HepG2 (cell line): ENCODE data around the gene STAT5A. TPM values are rescaled to one million over a fixed set of nuclear protein-coding genes. Genes with fewer than 3 reads are reported as not detected.

Source experiments
- AKAP8 ChIP-seq: sonication (generic); formaldehyde crosslinking; IDR thresholded peaks from 2 replicates; pipeline ENCODE4 v1.5.1; 2020; ENCODE audit warnings: mild to moderate bottlenecking, missing genetic modification reagents
- ARNTL ChIP-seq: sonication (generic); formaldehyde crosslinking; IDR thresholded peaks from 2 replicates; pipeline ENCODE4 v1.4.0; 2020; ENCODE audit warnings: mild to moderate bottlenecking, missing genetic modification reagents
- ETV6 ChIP-seq: sonication (generic); formaldehyde crosslinking; conservative IDR thresholded peaks from 2 replicates; pipeline ENCODE4 v1.4.0; 2020; ENCODE audit warnings: missing genetic modification reagents
- FOXA3 ChIP-seq: IDR thresholded peaks from 2 replicates; pipeline ENCODE4 v1.6.1; 2016; ENCODE audit warnings: missing genetic modification reagents, missing compliant biosample characterization
- FOXJ3 ChIP-seq: sonication (generic); formaldehyde crosslinking; IDR thresholded peaks from 2 replicates; pipeline ENCODE4 v1.4.0; 2020; ENCODE audit warnings: missing genetic modification reagents, mild to moderate bottlenecking, borderline replicate concordance
- KLF15 ChIP-seq: sonication (generic); formaldehyde crosslinking; IDR thresholded peaks from 2 replicates; pipeline ENCODE4 v1.8.1; 2023; ENCODE audit warnings: borderline replicate concordance, mild to moderate bottlenecking, inconsistent platforms, missing genetic modification reagents, mixed read lengths
- MBNL3 ChIP-seq: fragments of 250-450 bp; sonication (Bioruptor Pico); conservative IDR thresholded peaks from 2 replicates; pipeline ENCODE4 v1.8.0; 2022; ENCODE audit warnings: mild to moderate bottlenecking, inconsistent platforms
- NONO ChIP-seq, 2 experiments: fragments of 450-650 bp in 1 of 2; sonication (generic) in 1 of 2; formaldehyde crosslinking in 1 of 2; IDR thresholded peaks in 1 of 2; conservative IDR thresholded peaks in 1 of 2; 2 replicates each; pipeline versions ENCODE4 v1.6.1 to v1.8.0; 2017 to 2022; ENCODE audit warnings: mild to moderate bottlenecking in 1 of 2, missing genetic modification reagents in 1 of 2, moderate library complexity in 1 of 2
- RORA ChIP-seq: sonication (generic); formaldehyde crosslinking; IDR thresholded peaks from 2 replicates; pipeline ENCODE4 v1.5.0; 2020; ENCODE audit warnings: mild to moderate bottlenecking, missing genetic modification reagents, moderate library complexity
- SSRP1 ChIP-seq: IDR thresholded peaks from 2 replicates; pipeline ENCODE4 v1.6.1; 2016; ENCODE audit warnings: control low read depth
- TSC22D2 ChIP-seq: sonication (generic); formaldehyde crosslinking; IDR thresholded peaks from 2 replicates; pipeline ENCODE4 v1.5.1; 2020; ENCODE audit warnings: missing genetic modification reagents, mild to moderate bottlenecking, borderline replicate concordance
- ZBTB20 ChIP-seq: sonication (generic); formaldehyde crosslinking; IDR thresholded peaks from 2 replicates; pipeline ENCODE4 v1.8.1; 2023; ENCODE audit warnings: missing genetic modification reagents, low read depth, mild to moderate bottlenecking, borderline replicate concordance
- ZNF124 ChIP-seq: sonication (generic); formaldehyde crosslinking; IDR thresholded peaks from 2 replicates; pipeline ENCODE4 v1.4.0; 2020; ENCODE audit warnings: missing genetic modification reagents
- ZNF468 ChIP-seq: sonication (generic); formaldehyde crosslinking; IDR thresholded peaks from 2 replicates; pipeline ENCODE4 v1.8.0; 2022; ENCODE audit warnings: mild to moderate bottlenecking, moderate library complexity, missing genetic modification reagents
- ZNF547 ChIP-seq: sonication (generic); formaldehyde crosslinking; IDR thresholded peaks from 2 replicates; pipeline ENCODE4 v1.5.1; 2020; ENCODE audit warnings: mild to moderate bottlenecking, missing genetic modification reagents
- ZNF605 ChIP-seq: sonication (generic); formaldehyde crosslinking; IDR thresholded peaks from 2 replicates; pipeline ENCODE4 v1.8.0; 2022; ENCODE audit warnings: mild to moderate bottlenecking, missing genetic modification reagents
- ZNF781 ChIP-seq: sonication (generic); formaldehyde crosslinking; IDR thresholded peaks from 2 replicates; pipeline ENCODE4 v1.5.1; 2020; ENCODE audit warnings: borderline replicate concordance, mild to moderate bottlenecking, missing genetic modification reagents; ENCODE audit errors: not compliant biosample characterization
- polyA plus RNA-seq, 8 experiments: library from polyadenylated mRNA; depleted of rRNA in 3 of 8; stranded (reverse) in 7 of 8; unstranded in 1 of 8; fragments of >200 nt; fragmentation: Illumina TruSeq in 4 of 8; extraction: Trizol in 4 of 8; gene quantifications; 2 replicates each; pipeline versions ENCODE4 v1.2.1 to v1.2.3, GENCODE V29; 2011 to 2016; ENCODE audit warnings: low read depth in 4 of 8, missing spikeins in 1 of 8, mixed read lengths in 1 of 8; ENCODE audit not compliant: insufficient read depth in 1 of 8
- total RNA-seq, 5 experiments: library from RNA; depleted of rRNA; stranded (reverse); fragments of >200 nt; fragmentation: Illumina TruSeq; extraction: Trizol; gene quantifications; 2 replicates each; pipeline ENCODE4 v1.2.3, GENCODE V29; 2016; ENCODE audit warnings: low read depth in 1 of 5
- TF ChIP-seq, protein P1 (sequence below): sonication (generic); formaldehyde crosslinking; IDR thresholded peaks from 2 replicates; pipeline ENCODE4 v1.5.0; 2020; ENCODE audit warnings: mild to moderate bottlenecking, missing genetic modification reagents
- TF ChIP-seq, protein P2 (sequence below): sonication (generic); formaldehyde crosslinking; IDR thresholded peaks from 2 replicates; pipeline ENCODE4 v1.4.0; 2020; ENCODE audit warnings: mild to moderate bottlenecking, missing genetic modification reagents
- TF ChIP-seq, protein P3 (sequence below): IDR thresholded peaks from 2 replicates; pipeline ENCODE4 v1.6.1; 2016; ENCODE audit warnings: low read depth
- TF ChIP-seq, protein P4 (sequence below): sonication (generic); formaldehyde crosslinking; IDR thresholded peaks from 2 replicates; pipeline ENCODE4 v1.4.0; 2020; ENCODE audit warnings: mild to moderate bottlenecking, low read depth, missing genetic modification reagents
- TF ChIP-seq, protein P5 (sequence below): IDR thresholded peaks from 2 replicates; pipeline ENCODE4 v1.6.1; 2012; ENCODE audit warnings: low read depth, low read length, improper control_type of control experiment
- TF ChIP-seq, protein P6 (sequence below): IDR thresholded peaks from 2 replicates; pipeline ENCODE4 v1.6.1; 2016; ENCODE audit warnings: mild to moderate bottlenecking, missing biosample characterization, missing genetic modification reagents

The STAT5A gene
- total and polyA plus RNA-seq, 2 of the 13 experiments (the other 11 are each of a cell fraction or from before 2014, with no cell fraction given) = 1.4 to 4.1 TPM

DNA sequence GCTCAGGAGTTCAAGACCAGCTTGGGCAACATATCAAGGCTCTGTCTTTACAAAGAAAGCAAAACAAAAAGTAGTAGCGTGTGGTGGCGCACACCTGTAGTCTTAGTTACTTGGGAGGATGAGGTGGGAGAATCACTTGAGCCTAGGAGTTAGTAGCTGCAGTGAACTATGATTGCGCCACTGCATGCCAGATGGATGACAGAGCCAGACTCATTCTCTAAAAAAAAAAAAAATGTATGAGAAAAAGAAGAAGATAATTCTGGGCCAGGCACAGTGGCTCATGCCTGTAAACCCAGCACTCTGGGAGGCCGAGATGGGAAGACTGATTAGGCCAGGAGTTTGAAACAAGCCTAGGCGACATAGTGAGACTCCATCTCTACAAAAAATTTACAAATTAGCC lies 40.6 kb upstream of the STAT5A start (continued):
- TF ChIP-seq, protein P1, sequence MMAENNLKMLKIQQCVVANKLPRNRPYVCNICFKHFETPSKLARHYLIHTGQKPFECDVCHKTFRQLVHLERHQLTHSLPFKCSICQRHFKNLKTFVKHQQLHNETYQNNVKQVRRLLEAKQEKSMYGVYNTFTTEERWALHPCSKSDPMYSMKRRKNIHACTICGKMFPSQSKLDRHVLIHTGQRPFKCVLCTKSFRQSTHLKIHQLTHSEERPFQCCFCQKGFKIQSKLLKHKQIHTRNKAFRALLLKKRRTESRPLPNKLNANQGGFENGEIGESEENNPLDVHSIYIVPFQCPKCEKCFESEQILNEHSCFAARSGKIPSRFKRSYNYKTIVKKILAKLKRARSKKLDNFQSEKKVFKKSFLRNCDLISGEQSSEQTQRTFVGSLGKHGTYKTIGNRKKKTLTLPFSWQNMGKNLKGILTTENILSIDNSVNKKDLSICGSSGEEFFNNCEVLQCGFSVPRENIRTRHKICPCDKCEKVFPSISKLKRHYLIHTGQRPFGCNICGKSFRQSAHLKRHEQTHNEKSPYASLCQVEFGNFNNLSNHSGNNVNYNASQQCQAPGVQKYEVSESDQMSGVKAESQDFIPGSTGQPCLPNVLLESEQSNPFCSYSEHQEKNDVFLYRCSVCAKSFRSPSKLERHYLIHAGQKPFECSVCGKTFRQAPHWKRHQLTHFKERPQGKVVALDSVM = no peak
- TF ChIP-seq, protein P2, sequence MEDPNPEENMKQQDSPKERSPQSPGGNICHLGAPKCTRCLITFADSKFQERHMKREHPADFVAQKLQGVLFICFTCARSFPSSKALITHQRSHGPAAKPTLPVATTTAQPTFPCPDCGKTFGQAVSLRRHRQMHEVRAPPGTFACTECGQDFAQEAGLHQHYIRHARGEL (CRISPR knock-in tag) = no peak
- no peak for TF ChIP-seq KLF15
- TF ChIP-seq ZBTB20 = no peak
- no peak for TF ChIP-seq SSRP1 (CRISPR knock-in tag)
- no peak for TF ChIP-seq ZNF468 (CRISPR knock-in tag)
- TF ChIP-seq AKAP8 (CRISPR knock-in tag) = no peak
- no peak for TF ChIP-seq NONO (IDR thresholded peaks at IDR 0.05)
- no peak for TF ChIP-seq NONO (CRISPR knock-in tag; conservative IDR thresholded peaks at IDR 0.05)
- TF ChIP-seq ETV6 (CRISPR knock-in tag) = no peak
- no peak for TF ChIP-seq ARNTL
- TF ChIP-seq, protein P3, sequence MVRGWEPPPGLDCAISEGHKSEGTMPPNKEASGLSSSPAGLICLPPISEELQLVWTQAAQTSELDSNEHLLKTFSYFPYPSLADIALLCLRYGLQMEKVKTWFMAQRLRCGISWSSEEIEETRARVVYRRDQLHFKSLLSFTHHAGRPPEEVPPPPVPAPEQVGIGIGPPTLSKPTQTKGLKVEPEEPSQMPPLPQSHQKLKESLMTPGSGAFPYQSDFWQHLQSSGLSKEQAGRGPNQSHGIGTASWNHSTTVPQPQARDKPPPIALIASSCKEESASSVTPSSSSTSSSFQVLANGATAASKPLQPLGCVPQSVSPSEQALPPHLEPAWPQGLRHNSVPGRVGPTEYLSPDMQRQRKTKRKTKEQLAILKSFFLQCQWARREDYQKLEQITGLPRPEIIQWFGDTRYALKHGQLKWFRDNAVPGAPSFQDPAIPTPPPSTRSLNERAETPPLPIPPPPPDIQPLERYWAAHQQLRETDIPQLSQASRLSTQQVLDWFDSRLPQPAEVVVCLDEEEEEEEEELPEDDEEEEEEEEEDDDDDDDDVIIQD = no peak
- TF ChIP-seq ZNF547 (CRISPR knock-in tag) = no peak
- no peak for TF ChIP-seq FOXJ3
- TF ChIP-seq TSC22D2 (CRISPR knock-in tag) = no peak
- TF ChIP-seq, protein P4, sequence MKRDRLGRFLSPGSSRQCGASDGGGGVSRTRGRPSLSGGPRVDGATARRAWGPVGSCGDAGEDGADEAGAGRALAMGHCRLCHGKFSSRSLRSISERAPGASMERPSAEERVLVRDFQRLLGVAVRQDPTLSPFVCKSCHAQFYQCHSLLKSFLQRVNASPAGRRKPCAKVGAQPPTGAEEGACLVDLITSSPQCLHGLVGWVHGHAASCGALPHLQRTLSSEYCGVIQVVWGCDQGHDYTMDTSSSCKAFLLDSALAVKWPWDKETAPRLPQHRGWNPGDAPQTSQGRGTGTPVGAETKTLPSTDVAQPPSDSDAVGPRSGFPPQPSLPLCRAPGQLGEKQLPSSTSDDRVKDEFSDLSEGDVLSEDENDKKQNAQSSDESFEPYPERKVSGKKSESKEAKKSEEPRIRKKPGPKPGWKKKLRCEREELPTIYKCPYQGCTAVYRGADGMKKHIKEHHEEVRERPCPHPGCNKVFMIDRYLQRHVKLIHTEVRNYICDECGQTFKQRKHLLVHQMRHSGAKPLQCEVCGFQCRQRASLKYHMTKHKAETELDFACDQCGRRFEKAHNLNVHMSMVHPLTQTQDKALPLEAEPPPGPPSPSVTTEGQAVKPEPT (CRISPR knock-in tag) = no peak
- TF ChIP-seq, protein P5, sequence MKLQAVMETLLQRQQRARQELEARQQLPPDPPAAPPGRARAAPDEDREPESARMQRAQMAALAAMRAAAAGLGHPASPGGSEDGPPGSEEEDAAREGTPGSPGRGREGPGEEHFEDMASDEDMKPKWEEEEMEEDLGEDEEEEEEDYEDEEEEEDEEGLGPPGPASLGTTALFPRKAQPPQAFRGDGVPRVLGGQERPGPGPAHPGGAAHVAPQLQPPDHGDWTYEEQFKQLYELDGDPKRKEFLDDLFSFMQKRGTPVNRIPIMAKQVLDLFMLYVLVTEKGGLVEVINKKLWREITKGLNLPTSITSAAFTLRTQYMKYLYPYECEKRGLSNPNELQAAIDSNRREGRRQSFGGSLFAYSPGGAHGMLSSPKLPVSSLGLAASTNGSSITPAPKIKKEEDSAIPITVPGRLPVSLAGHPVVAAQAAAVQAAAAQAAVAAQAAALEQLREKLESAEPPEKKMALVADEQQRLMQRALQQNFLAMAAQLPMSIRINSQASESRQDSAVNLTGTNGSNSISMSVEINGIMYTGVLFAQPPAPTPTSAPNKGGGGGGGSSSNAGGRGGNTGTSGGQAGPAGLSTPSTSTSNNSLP = no peak
- no peak for TF ChIP-seq ZNF124
- TF ChIP-seq RORA (CRISPR knock-in tag) = no peak
- TF ChIP-seq FOXA3 = 0 out of 2 replicates have a peak, but pooled peaks have one; percentile 30
- TF ChIP-seq, protein P6, sequence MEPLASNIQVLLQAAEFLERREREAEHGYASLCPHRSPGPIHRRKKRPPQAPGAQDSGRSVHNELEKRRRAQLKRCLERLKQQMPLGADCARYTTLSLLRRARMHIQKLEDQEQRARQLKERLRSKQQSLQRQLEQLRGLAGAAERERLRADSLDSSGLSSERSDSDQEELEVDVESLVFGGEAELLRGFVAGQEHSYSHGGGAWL = no peak
- no peak for TF ChIP-seq ZNF605
- TF ChIP-seq ZNF781 (CRISPR knock-in tag) = no peak
- TF ChIP-seq MBNL3 = no peak
